Smooth muscle cell (in vitro differentiated cells): ENCODE data around the gene FOXM1. TPM values are rescaled to one million over a fixed set of nuclear protein-coding genes. Genes with fewer than 3 reads are reported as not detected.

Experiments
- DNase-seq: peaks from one replicate; lab custom pipeline; 2025; ENCODE audit not compliant: unreplicated experiment; lab: John Stamatoyannopoulos, UW
- H2AFZ ChIP-seq: fragments of 200-600 bp; sonication (generic); 2 replicates; pipeline ENCODE4 v1.6.0; 2016; ENCODE audit warnings: antibody characterized with exemption, low read depth, mild to moderate bottlenecking
- H3F3A ChIP-seq: fragments of 200-600 bp; sonication (generic); 2 replicates; pipeline ENCODE4 v1.6.0; 2017; ENCODE audit warnings: antibody characterized with exemption, low read depth
- H3K27ac ChIP-seq: fragments of 200-600 bp; sonication (generic); 2 replicates; pipeline ENCODE4 v1.5.1; 2016; ENCODE audit warnings: low read depth, mild to moderate bottlenecking
- H3K27me3 ChIP-seq: fragments of 200-600 bp; sonication (generic); 2 replicates; pipeline ENCODE4 v1.6.1; 2016; ENCODE audit warnings: low read depth, mild to moderate bottlenecking
- H3K36me3 ChIP-seq: fragments of 200-600 bp; sonication (generic); 2 replicates; pipeline ENCODE4 v1.5.1; 2016; ENCODE audit warnings: low read depth
- H3K4me1 ChIP-seq: fragments of 200-600 bp; sonication (generic); 2 replicates; pipeline ENCODE4 v1.5.1; 2016; ENCODE audit warnings: low read depth
- H3K4me2 ChIP-seq: fragments of 200-600 bp; sonication (generic); 2 replicates; pipeline ENCODE4 v1.6.0; 2016; ENCODE audit warnings: mild to moderate bottlenecking
- H3K4me3 ChIP-seq: fragments of 200-600 bp; sonication (generic); 2 replicates; pipeline ENCODE4 v1.5.1; 2016; ENCODE audit warnings: mild to moderate bottlenecking
- H3K79me2 ChIP-seq: fragments of 200-600 bp; sonication (generic); 2 replicates; pipeline ENCODE4 v1.6.0; 2016; ENCODE audit warnings: low read depth, mild to moderate bottlenecking
- H3K9ac ChIP-seq: fragments of 200-600 bp; sonication (generic); 2 replicates; pipeline ENCODE4 v1.6.0; 2016; ENCODE audit warnings: low read depth
- H3K9me3 ChIP-seq: fragments of 200-600 bp; sonication (generic); replicated peaks from 2 replicates; pipeline ENCODE4 v1.5.1; 2016; ENCODE audit warnings: low read depth
- H4K20me1 ChIP-seq: fragments of 200-600 bp; sonication (generic); 2 replicates; pipeline ENCODE4 v1.6.0; 2016; ENCODE audit warnings: low read depth
- CTCF ChIP-seq: fragments of 200-600 bp; sonication (generic); IDR thresholded peaks from 2 replicates; pipeline ENCODE4 v1.5.1; 2017; ENCODE audit warnings: borderline replicate concordance, mild to moderate bottlenecking, antibody characterized with exemption; ENCODE audit not compliant: insufficient read depth, poor library complexity, severe bottlenecking
- WGBS: methylation state at CpG from one replicate; pipeline ENCODE4 v1.1.7; 2016; ENCODE audit warnings: low lambda C conversion rate; 5-methylcytosine and 5-hydroxymethylcytosine counted together
- polyA plus RNA-seq: library from polyadenylated mRNA; unstranded; fragments of >200 nt; fragmentation: Nextera tagmentation; extraction: Ambion mirVana; gene quantifications from 2 replicates; pipeline ENCODE4 v1.2.1, GENCODE V29; 2016
- total RNA-seq: library from RNA; depleted of rRNA; stranded (reverse); fragments of >200 nt; gene quantifications from 2 replicates; pipeline ENCODE4 v1.2.3, GENCODE V29; 2014

The FOXM1 gene
- total and polyA plus RNA-seq, 2 experiments from 2014 or later: 3.7 to 8.1 TPM

- H3K9me3 ChIP-seq: no peaks in the 10 kb centered on the region
- peaks cover 100% of the 10 kb centered on the region for H4K20me1 ChIP-seq
- no peaks in the 10 kb centered on the region for H3F3A ChIP-seq
- WGBS: 98% methylated on average over 2 of the region's 2 CpGs
- TF ChIP-seq CTCF: no peak
- peaks cover 95% of the 10 kb centered on the region for H3K79me2 ChIP-seq
- no peaks in the 10 kb centered on the region for H3K27me3 ChIP-seq
- DNase-seq: no peak
- no peak overlapping the region for H3K27ac ChIP-seq
- no peak overlapping the region for H3K4me2 ChIP-seq
- no peaks in the 10 kb centered on the region for H3K36me3 ChIP-seq
- no peaks in the 10 kb centered on the region for H3K4me1 ChIP-seq
- H3K4me3 ChIP-seq: no peak overlapping the region
- H3K9ac ChIP-seq: no peak overlapping the region
- H2AFZ ChIP-seq: no peak overlapping the region
Measured at GRCh38 chr12:2904260-2904659, 27.3 kb upstream of the FOXM1 start.

GRCh38 chr12:2902272-2902880 lies 25.4 kb upstream of the FOXM1 start:
- no peak for DNase-seq
- Histone ChIP-seq H3K27ac (no peak overlapping the region), H4K20me1 (peaks cover 100% of the 10 kb centered on the region), H3K9me3 (no peaks in the 10 kb centered on the region), H3K4me3 (no peak overlapping the region), H3F3A (no peaks in the 10 kb centered on the region), H3K27me3 (no peaks in the 10 kb centered on the region), H2AFZ (no peak overlapping the region), H3K9ac (no peak overlapping the region), H3K4me2 (no peak overlapping the region), H3K36me3 (no peaks in the 10 kb centered on the region), H3K4me1 (no peaks in the 10 kb centered on the region), H3K79me2 (peaks cover 98% of the 10 kb centered on the region)
- no peak for TF ChIP-seq CTCF
- 43% methylated on average over 4 of the region's 4 CpGs for WGBS

- Histone ChIP-seq H3K4me1 (no peaks in the 10 kb centered on the region), H2AFZ (no peak overlapping the region), H3K27ac (no peak overlapping the region), H3K9me3 (no peaks in the 10 kb centered on the region), H3K4me2 (no peak overlapping the region), H3K4me3 (no peak overlapping the region), H4K20me1 (peaks cover 99% of the 10 kb centered on the region), H3K36me3 (no peaks in the 10 kb centered on the region), H3K27me3 (no peaks in the 10 kb centered on the region), H3F3A (no peaks in the 10 kb centered on the region), H3K9ac (no peak overlapping the region), H3K79me2 (peaks cover 99% of the 10 kb centered on the region)
- WGBS: 74% methylated on average over 8 of the region's 8 CpGs
- no peak for TF ChIP-seq CTCF
- DNase-seq: no peak
Measured at GRCh38 chr12:2900642-2901041, 23.7 kb upstream of the FOXM1 start.

GRCh38 chr12:2897418-2897817 lies 20.4 kb upstream of the FOXM1 start:
- no peak overlapping the region for H3K27ac ChIP-seq
- no peak for TF ChIP-seq CTCF
- no peak overlapping the region for H3K4me2 ChIP-seq
- H3K79me2 ChIP-seq: peaks cover 95% of the 10 kb centered on the region
- no peak overlapping the region for H3K9ac ChIP-seq
- H3K36me3 ChIP-seq: no peaks in the 10 kb centered on the region
- peaks cover 10% of the 10 kb centered on the region for H3K4me1 ChIP-seq
- H3F3A ChIP-seq: no peaks in the 10 kb centered on the region
- no peaks in the 10 kb centered on the region for H3K27me3 ChIP-seq
- H3K9me3 ChIP-seq: no peaks in the 10 kb centered on the region
- no peak overlapping the region for H3K4me3 ChIP-seq
- WGBS: 100% methylated on average over 5 of the region's 5 CpGs
- H4K20me1 ChIP-seq: peaks cover 99% of the 10 kb centered on the region
- DNase-seq: no peak
- no peak overlapping the region for H2AFZ ChIP-seq
